Caco-2 (cell line): ENCODE measurements around the gene SLC7A8. TPM values are rescaled to one million over a fixed set of nuclear protein-coding genes. Genes with fewer than 3 reads are reported as not detected.
"Not testable (repeated sequence)": the region's sequence is repeated elsewhere in the genome, so short reads cannot be mapped to it uniquely, and the experiment has no call there.

Source experiments
- BruUV-seq: library from RNA; stranded (reverse); fragments of 400-500 nt; replicated peaks from 2 replicates; lab custom pipeline; 2021; lab: Mats Ljungman, UMichigan
- CTCF ChIA-PET: fragments of 300-600 bp; sonication (Branson Sonifier 250); formaldehyde crosslinking; loops from one replicate; lab custom pipeline; 2022; ENCODE audit warnings: antibody characterized with exemption; lab: Charles Lee
- POLR2A ChIA-PET: fragments of 300-600 bp; sonication (Branson Sonifier 250); formaldehyde crosslinking; loops from one replicate; lab custom pipeline; 2022; ENCODE audit warnings: antibody characterized with exemption; lab: Charles Lee
- DNase-seq, 2 experiments: peaks; one replicate each; pipeline versions ENCODE4 v3.0.0 to v3.0.0-alpha.2; 2020 to 2022
- H3K27me3 ChIP-seq: replicated peaks from 2 replicates; pipeline ENCODE4 v1.6.0; 2011; ENCODE audit warnings: low read length; ENCODE audit not compliant: control insufficient read depth, insufficient read depth
- H3K36me3 ChIP-seq: 2 replicates; pipeline ENCODE4 v1.5.1; 2011; ENCODE audit warnings: low read length; ENCODE audit not compliant: control insufficient read depth, insufficient read depth
- H3K4me1 ChIP-seq: fragments of 250-450 bp; sonication (Bioruptor Pico); 2 replicates; pipeline ENCODE4 v1.5.1; 2020; ENCODE audit warnings: mild to moderate bottlenecking
- H3K4me3 ChIP-seq: 2 replicates; pipeline ENCODE4 v1.5.1; 2011; ENCODE audit warnings: low read depth, mild to moderate bottlenecking, control low read depth, low read length
- H3K9me3 ChIP-seq: fragments of 250-450 bp; sonication (Bioruptor Pico); 2 replicates; pipeline ENCODE4 v1.5.1; 2020; ENCODE audit warnings: mild to moderate bottlenecking, moderate library complexity
- H3K27ac Mint-ChIP-seq: one replicate; pipeline ENCODE4 v1.8.0; 2022; ENCODE audit warnings: mixed read lengths; ENCODE audit not compliant: unreplicated experiment
- H3K27me3 Mint-ChIP-seq: one replicate; pipeline ENCODE4 v1.8.0; 2022; ENCODE audit warnings: mixed read lengths; ENCODE audit not compliant: insufficient read depth, unreplicated experiment
- H3K36me3 Mint-ChIP-seq: one replicate; pipeline ENCODE4 v1.8.0; 2022; ENCODE audit warnings: mild to moderate bottlenecking, mixed read lengths; ENCODE audit not compliant: insufficient read depth, unreplicated experiment
- H3K4me1 Mint-ChIP-seq: one replicate; pipeline ENCODE4 v1.8.0; 2022; ENCODE audit warnings: low read depth, mixed read lengths; ENCODE audit not compliant: unreplicated experiment
- H3K4me3 Mint-ChIP-seq: one replicate; pipeline ENCODE4 v1.8.0; 2022; ENCODE audit warnings: mild to moderate bottlenecking, moderate library complexity, mixed read lengths; ENCODE audit not compliant: unreplicated experiment
- H3K9me3 Mint-ChIP-seq: one replicate; pipeline ENCODE4 v1.8.0; 2022; ENCODE audit warnings: mixed read lengths; ENCODE audit not compliant: unreplicated experiment
- intact Hi-C: fragments of 100-400 bp; cut with micrococcal nuclease; formaldehyde crosslinking; loops from one replicate; pipeline ENCODE4 v1.10.0; 2022; ENCODE audit not compliant: unreplicated experiment
- total RNA-seq: library from RNA; stranded (reverse); gene quantifications from 2 replicates; pipeline ENCODE4 v1.2.3, GENCODE V29; 2022
- TF ChIP-seq, protein P1 (sequence below), 2 experiments: fragments of 200-600 bp in 1 of 2; IDR thresholded peaks; 1 replicate in 1 of 2; 2 replicates in 1 of 2; pipeline versions ENCODE4 v1.5.1 to v1.8.0; 2011 to 2022; ENCODE audit warnings: antibody characterized with exemption in 1 of 2, control low read depth in 1 of 2, inconsistent platforms in 1 of 2, low read depth in 1 of 2, low read length in 1 of 2, mild to moderate bottlenecking in 1 of 2, moderate library complexity in 1 of 2; ENCODE audit not compliant: insufficient read depth in 1 of 2, severe bottlenecking in 1 of 2, unreplicated experiment in 1 of 2

The SLC7A8 gene
- total RNA-seq, 1 experiment from 2014 or later, result 26.9 TPM

DNA sequence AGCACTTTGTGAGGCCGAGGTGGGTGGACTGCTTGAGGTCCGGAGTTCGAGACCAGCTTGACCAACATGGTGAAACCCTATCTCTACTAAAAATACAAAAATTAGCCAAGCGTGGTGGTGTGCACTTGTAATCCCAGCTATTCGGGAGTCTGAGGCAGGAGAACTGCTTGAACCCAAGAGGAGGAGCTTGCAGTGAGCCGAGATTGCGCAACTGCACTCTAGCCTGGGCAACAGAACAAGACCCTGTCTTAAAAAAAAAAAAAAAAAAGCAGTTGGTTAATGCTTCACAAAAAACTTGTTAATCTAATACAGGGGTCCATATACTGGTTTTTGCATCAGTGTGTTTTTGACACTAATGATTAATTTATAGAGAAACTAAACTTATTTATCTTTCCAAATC, 18.5 kb upstream of the SLC7A8 start:
- Mint-ChIP-seq H3K27ac (no peak overlapping the region), H3K27me3 (no peaks in the 10 kb centered on the region), H3K4me3 (no peak overlapping the region), H3K4me1 (no peaks in the 10 kb centered on the region), H3K36me3 (no peaks in the 10 kb centered on the region), H3K9me3 (no peaks in the 10 kb centered on the region)
- Histone ChIP-seq H3K27me3 (no peaks in the 10 kb centered on the region), H3K4me1 (peaks cover 20% of the 10 kb centered on the region), H3K4me3 (no peak overlapping the region), H3K9me3 (no peaks in the 10 kb centered on the region; the same call in 1 of the 2 replicates), H3K36me3 (no peaks in the 10 kb centered on the region)
- intact Hi-C loops, result no loop called here
- CTCF ChIA-PET, result interaction anchor here (0.7 kb wide), 1 partner anchor 87 kb away, joined by 3 read pairs; no protein-coding TSS in a partner anchor
- POLR2A ChIA-PET, result no interaction called here
- no TSS peak for BruUV-seq
- TF ChIP-seq, protein P1, sequence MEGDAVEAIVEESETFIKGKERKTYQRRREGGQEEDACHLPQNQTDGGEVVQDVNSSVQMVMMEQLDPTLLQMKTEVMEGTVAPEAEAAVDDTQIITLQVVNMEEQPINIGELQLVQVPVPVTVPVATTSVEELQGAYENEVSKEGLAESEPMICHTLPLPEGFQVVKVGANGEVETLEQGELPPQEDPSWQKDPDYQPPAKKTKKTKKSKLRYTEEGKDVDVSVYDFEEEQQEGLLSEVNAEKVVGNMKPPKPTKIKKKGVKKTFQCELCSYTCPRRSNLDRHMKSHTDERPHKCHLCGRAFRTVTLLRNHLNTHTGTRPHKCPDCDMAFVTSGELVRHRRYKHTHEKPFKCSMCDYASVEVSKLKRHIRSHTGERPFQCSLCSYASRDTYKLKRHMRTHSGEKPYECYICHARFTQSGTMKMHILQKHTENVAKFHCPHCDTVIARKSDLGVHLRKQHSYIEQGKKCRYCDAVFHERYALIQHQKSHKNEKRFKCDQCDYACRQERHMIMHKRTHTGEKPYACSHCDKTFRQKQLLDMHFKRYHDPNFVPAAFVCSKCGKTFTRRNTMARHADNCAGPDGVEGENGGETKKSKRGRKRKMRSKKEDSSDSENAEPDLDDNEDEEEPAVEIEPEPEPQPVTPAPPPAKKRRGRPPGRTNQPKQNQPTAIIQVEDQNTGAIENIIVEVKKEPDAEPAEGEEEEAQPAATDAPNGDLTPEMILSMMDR (IDR thresholded peaks at IDR 0.05; ENCODE audit: insufficient read depth in 1 of 2, low read depth in 1 of 2, low read length in 1 of 2, severe bottlenecking in 1 of 2, unreplicated experiment in 1 of 2), result no peak
- no peak for DNase-seq

DNA sequence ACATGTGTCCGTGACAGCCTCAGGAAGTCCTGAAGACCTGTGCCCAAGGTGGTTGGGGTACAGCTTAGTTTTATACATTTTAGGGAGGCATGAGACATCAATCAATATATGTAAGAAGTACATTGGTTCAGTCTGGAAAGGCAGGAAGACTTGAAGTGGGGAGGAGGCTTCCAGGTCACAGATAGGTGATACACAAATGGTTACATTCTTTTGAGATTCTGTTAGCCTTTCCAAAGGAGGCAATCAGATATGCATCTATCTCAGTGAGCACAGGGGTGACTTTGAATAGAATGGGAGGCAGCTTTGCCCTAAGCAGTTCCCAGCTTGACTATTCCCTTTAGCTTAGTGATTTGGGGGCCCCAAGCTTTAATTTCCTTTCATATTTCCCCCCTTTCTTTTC, 15.7 kb upstream of the SLC7A8 start:
- DNase-seq, intact Hi-C loops, BruUV-seq, H3K9me3 ChIP-seq, H3K27me3 Mint-ChIP-seq, H3K4me1 Mint-ChIP-seq, H3K4me3 Mint-ChIP-seq, H3K36me3 ChIP-seq, H3K27me3 ChIP-seq, H3K9me3 Mint-ChIP-seq, H3K4me3 ChIP-seq, H3K27ac Mint-ChIP-seq, POLR2A ChIA-PET, H3K36me3 Mint-ChIP-seq: not testable (repeated sequence)
- CTCF ChIA-PET, result interaction anchor here (1.0 kb wide), 1 partner anchor 78 kb away, joined by 3 read pairs; no protein-coding TSS in a partner anchor
- peaks cover 20% of the 10 kb centered on the region for H3K4me1 ChIP-seq

DNA sequence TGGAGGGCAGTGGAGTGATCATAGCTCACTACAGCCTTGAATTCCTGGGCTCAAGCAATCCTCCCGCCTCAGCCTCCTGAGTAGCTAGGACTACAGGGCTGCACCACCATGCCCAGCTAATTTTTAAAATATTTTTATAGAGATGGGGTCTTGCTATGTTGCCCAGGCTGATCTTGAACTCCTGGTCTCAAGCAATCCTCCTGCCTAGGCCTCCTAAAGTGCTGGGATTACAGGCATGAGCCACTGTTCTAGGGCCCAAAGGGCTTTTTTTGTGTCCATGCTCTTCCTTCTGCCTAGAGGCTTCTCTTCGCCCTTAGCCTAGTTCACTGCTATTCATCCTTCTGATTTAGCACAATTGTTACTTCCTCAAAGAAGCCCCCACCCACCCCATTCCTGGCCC, 13.0 kb upstream of the SLC7A8 start:
- H3K4me3 ChIP-seq, DNase-seq, BruUV-seq, H3K27me3 Mint-ChIP-seq, intact Hi-C loops, H3K27ac Mint-ChIP-seq, POLR2A ChIA-PET, H3K4me3 Mint-ChIP-seq, H3K9me3 ChIP-seq, H3K9me3 Mint-ChIP-seq, CTCF ChIA-PET, H3K27me3 ChIP-seq, H3K4me1 Mint-ChIP-seq, H3K36me3 ChIP-seq, H3K36me3 Mint-ChIP-seq: not testable (repeated sequence)
- H3K4me1 ChIP-seq, result peaks cover 20% of the 10 kb centered on the region

DNA sequence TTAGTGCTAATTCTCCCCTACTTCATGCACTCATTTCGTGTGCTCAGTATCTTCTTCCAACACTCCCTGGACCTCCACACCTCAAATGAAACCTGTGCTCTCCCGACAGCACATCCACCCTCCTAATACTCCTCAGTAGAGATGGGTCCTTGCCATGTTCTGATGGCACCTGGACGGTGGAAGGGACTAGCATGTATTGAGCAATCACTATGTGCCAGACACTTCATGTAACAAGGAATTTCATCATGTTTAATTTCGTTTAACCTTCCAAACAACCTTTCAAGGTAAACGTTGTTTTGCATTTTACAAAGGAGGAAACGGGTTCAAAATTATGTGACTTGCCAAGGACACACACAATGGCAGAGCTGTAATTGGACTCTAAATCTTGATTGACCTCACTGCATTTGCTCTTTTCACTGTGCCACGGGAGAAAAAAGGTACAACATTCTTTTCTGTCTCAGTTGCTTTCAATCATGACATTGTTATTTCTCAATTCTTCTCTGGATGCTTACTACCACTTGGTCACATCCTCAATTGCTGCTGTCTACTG, 12.2 kb upstream of the SLC7A8 start:
- BruUV-seq, result no TSS peak
- H3K36me3 ChIP-seq, result no peaks in the 10 kb centered on the region
- POLR2A ChIA-PET, result interaction anchor here (0.6 kb wide), 1 partner anchor 164 kb away, joined by 5 read pairs; no protein-coding TSS in a partner anchor
- Mint-ChIP-seq H3K36me3 (no peaks in the 10 kb centered on the region), H3K9me3 (no peaks in the 10 kb centered on the region), H3K27me3 (no peaks in the 10 kb centered on the region), H3K4me1 (no peaks in the 10 kb centered on the region), H3K4me3 (no peak overlapping the region), H3K27ac (no peak overlapping the region)
- TF ChIP-seq, protein P1 (IDR thresholded peaks at IDR 0.05; ENCODE audit: insufficient read depth in 1 of 2, low read depth in 1 of 2, low read length in 1 of 2, severe bottlenecking in 1 of 2, unreplicated experiment in 1 of 2), result no peak
- H3K27me3 ChIP-seq, result no peaks in the 10 kb centered on the region
- H3K4me1 ChIP-seq, result peaks cover 20% of the 10 kb centered on the region
- no peaks in the 10 kb centered on the region for H3K9me3 ChIP-seq
- intact Hi-C loops, result no loop called here
- CTCF ChIA-PET, result interaction anchor here (1.9 kb wide), 1 partner anchor 75 kb away, joined by 7 read pairs; no protein-coding TSS in a partner anchor
- no peak overlapping the region for H3K4me3 ChIP-seq
- no peak for DNase-seq
